GM11168 (cell line): ENCODE data around the gene SPAM1.
"Not testable (repeated sequence)": the region's sequence is repeated elsewhere in the genome, so short reads cannot be mapped to it uniquely, and the experiment has no call there.

Source experiments
- in situ Hi-C: fragments of 300-500 bp; cut with MboI; formaldehyde crosslinking; loops from one replicate; pipeline ENCODE4 v1.12.0; 2022; ENCODE audit warnings: low sequenced_read_pairs; ENCODE audit not compliant: unreplicated experiment

The SPAM1 gene

DNA sequence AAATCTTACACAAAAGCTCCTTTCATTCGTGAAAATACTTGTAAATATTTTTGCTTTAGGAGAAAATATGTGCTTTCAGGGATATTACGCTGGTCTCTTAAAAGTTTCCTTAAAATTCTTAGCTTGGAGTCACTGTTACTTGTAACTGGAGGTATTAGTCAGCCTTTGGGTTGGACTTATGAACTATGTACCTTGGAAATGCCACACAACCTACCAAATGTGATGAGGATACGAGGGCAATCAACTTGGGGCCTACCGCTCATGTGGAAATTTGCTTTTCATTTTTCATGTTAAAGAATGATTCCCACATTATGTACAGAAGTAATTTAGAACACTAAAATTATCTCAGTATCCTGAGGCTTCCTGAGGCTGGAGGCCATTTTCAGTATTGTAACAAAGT, 23.1 kb downstream of the SPAM1 start:
- in situ Hi-C loops: no loop called here

DNA sequence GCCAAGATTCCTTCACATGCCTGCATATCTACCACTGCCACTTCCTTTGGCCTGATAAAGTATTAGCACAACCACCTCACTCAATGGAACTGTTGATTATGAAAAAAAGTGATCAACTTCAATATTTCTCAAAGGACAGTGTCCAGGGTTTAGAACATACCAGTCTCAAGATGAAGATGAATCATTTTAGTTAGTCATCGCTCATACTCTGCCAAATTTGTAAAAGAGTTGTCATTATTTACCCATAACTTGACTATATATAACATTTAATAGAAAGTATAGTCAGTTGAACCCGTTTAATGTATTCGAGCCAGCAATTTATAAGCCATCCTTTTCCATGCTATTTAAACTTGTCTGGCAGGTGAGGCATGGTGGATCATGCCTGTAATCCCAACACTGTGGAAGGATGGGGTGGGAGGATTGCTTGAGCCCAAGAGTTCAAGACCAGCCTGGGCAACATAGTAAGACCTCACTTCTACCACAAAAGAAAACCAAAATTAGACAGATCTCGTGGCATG, 33.2 kb downstream of the SPAM1 start:
- in situ Hi-C loops: no loop called here

DNA sequence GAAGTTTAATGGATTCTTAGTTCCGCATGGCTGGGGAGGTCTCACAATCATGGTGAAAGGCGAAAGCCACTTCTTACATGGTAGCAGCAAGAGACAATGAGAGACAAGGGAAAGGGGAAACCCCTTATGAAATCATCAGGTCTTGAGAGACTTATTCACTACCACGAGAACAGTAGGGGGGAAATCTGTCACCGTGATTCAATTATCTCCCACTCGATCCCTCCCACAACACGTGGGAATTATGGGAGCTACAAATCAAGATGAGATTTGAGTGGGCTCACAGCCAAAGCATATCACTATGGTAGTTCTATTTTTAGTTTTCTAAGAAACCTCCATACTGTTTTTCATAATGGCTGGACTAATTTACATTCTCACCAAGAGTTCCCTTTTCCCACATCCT, 36.7 kb downstream of the SPAM1 start:
- in situ Hi-C loops: no loop called here

DNA sequence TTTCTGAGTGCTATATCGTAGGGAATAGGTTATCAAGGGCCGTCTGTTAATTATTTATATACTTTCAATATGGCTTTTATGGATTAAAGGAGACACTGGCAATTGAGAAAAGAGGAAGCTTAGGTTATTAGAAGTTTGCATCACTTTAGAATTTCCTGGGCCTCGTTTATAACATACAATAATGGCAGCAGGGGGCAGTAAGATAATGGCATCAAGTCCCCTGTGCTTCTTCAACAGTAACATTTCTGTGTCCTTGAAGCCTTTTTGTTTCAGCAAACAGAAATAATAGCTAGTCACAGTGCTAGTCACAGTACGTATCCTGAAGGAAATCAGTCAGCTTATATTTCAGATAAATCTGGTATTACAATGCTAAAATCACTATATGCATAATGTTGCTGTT, 41.9 kb downstream of the SPAM1 start:
- in situ Hi-C loops: no loop called here

DNA sequence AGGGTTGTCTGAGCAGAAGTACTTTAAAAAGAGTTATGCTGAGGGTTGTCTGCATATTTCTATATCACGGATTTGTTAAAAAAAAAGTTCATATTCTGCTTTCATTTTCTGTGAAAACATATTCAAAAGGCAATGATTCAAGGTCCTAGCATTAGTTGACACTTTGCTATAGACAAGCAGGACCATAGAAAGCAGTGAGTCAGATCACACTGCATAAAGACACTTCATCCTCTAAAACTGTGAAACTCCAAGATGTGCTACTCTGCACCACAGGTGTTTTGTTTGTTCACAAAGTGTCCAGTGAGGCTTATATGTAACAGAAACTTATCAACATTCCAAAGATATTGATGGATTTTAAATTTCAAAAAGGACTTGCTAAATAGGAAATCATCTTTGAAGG, 47.0 kb downstream of the SPAM1 start:
- in situ Hi-C loops: no loop called here

DNA sequence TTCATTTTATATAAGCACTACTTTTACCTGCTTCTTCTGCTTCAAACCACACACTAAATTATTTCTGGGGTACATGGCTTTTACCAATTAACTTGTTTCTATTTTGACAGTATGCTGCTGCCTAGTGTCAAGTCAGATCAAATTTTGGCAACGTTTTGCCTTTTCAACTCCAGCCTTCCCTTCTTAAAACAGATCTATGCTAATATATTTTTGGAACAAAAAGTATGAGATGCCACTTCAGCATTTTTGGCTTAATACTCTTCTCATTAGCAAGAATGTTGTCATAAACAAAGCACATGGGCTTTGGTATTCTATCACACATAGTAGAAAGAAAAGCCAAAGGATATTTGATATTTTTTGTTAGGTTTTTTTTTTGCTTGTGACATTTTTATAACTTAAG, 47.8 kb downstream of the SPAM1 start:
- in situ Hi-C loops: no loop called here

GRCh38 chr7:123974326-123974908, 49.4 kb downstream of the SPAM1 start:
- in situ Hi-C loops: no loop called here

DNA sequence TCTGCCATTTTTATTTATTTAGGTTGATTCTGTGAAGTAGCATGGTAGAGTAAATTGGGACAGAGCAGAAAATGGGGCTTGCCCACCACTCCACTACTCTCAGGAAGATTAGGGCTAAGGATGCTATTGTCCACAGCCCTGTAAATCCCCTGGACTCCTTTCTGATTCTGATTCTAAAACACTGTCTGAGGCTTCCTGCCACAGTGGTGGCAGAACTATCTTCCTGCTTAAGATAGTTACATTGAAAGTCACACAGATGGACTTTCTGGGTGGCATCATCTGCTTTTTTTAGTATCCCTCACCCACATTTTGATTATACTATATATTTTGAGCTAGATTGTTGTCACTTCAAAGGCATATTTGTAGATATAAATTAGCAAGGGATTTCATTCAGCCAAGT, 50.0 kb downstream of the SPAM1 start:
- in situ Hi-C loops: no loop called here

GRCh38 chr7:123977081-123977480, 52.0 kb downstream of the SPAM1 start:
- in situ Hi-C loops: no loop called here

- in situ Hi-C loops: no loop called here
These were observed 54.8 kb downstream of the SPAM1 start for GRCh38 chr7:123979876-123980275.

GRCh38 chr7:123987445-123987844, 62.4 kb downstream of the SPAM1 start:
- in situ Hi-C loops: no loop called here

DNA sequence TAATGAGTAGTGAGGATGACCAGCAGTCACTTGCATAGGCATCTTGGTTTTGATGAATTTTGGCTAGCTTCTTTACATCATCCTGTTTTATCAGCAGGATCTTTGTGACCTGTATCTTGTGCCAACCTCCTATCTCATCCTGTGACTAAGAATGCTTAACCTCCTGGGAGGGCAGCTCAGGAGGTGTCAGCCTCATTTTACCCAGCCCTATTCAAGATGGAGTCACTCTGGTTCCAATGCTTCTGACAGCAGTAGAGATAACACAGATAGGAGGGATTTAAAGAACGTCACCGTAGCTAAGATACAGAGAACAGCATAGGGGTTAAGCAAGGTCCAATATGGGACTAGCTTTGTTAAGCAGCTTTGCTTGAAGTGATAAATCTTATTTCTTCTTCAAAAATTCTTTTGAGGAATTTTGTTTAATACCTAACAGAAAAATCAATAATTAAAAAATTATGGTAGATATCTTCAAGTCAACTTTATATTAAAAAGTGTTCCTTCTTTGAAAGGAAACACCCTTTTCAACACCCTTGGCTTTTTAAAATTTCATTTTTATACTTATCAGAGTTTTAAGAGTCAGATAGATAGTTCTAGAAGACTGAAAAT, 68.0 kb downstream of the SPAM1 start:
- in situ Hi-C loops: no loop called here

DNA sequence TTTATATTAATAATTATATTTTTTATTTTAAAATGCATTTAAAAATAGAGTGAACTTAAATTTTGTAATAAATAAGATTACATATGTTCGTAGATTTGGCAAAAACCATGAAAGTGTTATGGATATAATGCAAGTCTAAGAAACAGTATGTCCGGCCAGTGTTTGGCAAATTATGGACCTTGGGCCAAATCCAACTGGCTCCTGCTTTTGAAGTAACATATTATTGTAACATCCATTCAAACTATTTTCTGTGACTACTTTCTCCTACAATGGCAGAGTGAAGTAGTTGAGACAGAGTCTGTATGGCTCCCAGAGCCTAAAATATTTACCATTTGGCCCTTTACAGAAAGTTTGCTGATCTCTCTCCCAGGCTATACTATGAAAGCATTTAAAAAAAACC, 69.0 kb downstream of the SPAM1 start:
- in situ Hi-C loops: no loop called here

- in situ Hi-C loops: no loop called here
These were observed 69.4 kb downstream of the SPAM1 start for GRCh38 chr7:123994449-123994848.

GRCh38 chr7:123995617-123996326, 70.7 kb downstream of the SPAM1 start:
- in situ Hi-C loops: no loop called here

DNA sequence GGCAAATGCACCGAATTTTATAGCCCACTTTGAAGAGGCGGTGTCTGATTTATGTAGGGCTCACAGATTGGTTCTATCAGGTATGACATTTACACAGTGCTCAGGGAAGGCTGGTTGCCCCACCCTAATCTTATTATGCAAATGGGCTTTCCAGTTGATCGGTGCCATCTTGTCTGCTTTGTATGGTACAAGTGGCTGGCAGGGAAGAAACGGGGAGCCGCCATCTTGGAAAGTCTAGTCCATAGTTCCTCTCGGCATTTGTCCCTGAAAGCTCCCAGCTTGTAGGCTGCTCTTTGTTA, 71.2 kb downstream of the SPAM1 start:
- in situ Hi-C loops: no loop called here

DNA sequence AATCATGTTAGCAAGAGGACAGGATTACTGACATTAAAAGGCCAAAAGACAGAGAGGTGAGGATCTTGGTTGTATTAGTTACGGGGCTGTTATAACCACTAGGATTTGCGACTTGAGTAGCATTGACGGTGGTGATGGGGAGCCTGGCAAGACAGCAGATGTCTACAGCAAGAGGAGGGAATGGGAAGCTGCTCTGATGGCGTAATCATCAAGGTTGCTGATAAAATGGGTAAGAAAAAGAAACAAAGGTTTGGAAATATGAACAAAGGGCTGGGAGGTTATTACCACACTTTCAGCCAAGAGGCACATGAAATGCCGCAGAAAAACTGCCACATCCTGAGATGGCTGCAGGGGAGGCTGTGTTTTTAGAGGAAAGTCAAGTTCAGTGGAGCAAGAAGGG, 73.9 kb downstream of the SPAM1 start:
- in situ Hi-C loops: no loop called here

DNA sequence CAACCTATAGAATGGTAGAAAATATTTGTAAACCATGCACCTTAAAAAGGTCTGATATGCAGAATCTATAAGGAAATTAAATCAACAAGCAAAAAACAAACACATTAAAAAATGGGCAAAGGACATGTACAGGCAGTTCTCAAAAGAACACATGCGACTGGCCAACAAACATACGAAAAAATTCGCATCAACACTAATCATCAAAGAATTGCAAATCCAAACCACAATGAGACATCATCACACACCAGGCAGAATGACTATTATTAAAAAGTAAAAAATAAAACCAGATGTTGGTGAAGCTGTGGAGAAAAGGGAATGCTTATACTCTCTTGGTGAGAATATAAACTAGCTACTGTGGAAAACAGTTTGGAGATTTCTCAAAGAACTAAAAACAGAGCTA, 74.7 kb downstream of the SPAM1 start:
- in situ Hi-C loops: no loop called here

- in situ Hi-C loops: not testable (repeated sequence)
These were observed 83.3 kb downstream of the SPAM1 start for GRCh38 chr7:124008296-124008695.

GRCh38 chr7:124009321-124009720, 84.3 kb downstream of the SPAM1 start:
- in situ Hi-C loops: no loop called here
